GM23338 (cell line): ENCODE measurements around the gene AGPAT4.

ENCODE experiments used
- CREB1 ChIP-seq: fragments of 250-450 bp; sonication (Bioruptor Pico); IDR thresholded peaks from 2 replicates; pipeline ENCODE4 v1.5.0; 2020; ENCODE audit warnings: low read depth, mild to moderate bottlenecking, moderate library complexity
- CTCF ChIP-seq, 2 experiments: fragments of 200-600 bp in 1 of 2; sonication (generic) in 1 of 2; conservative IDR thresholded peaks; 2 replicates each; pipeline versions ENCODE4 v1.5.1 to v1.6.1; 2016 to 2017; ENCODE audit warnings: antibody characterized with exemption in 2 of 2, low read depth in 2 of 2, mild to moderate bottlenecking in 2 of 2, moderate library complexity in 1 of 2
- ETS1 ChIP-seq: IDR thresholded peaks from 2 replicates; pipeline ENCODE4 v1.6.1; 2016; ENCODE audit warnings: antibody characterized with exemption
- EZH2 ChIP-seq: fragments of 200-600 bp; sonication (generic); IDR thresholded peaks from one replicate; pipeline ENCODE4 v1.8.0; 2017; ENCODE audit warnings: antibody characterized with exemption, mild to moderate bottlenecking, low read depth; ENCODE audit not compliant: unreplicated experiment
- EZH2phosphoT487 ChIP-seq: fragments of 200-600 bp; sonication (generic); IDR thresholded peaks from one replicate; pipeline ENCODE4 v1.8.1; 2018; ENCODE audit warnings: antibody characterized with exemption; ENCODE audit not compliant: unreplicated experiment
- JUNB ChIP-seq: IDR thresholded peaks from one replicate; pipeline ENCODE4 v1.6.1; 2016; ENCODE audit warnings: antibody characterized with exemption; ENCODE audit not compliant: unreplicated experiment
- NANOG ChIP-seq: IDR thresholded peaks from 2 replicates; pipeline ENCODE4 v1.6.1; 2016; ENCODE audit warnings: antibody characterized with exemption, borderline replicate concordance
- POLR2AphosphoS5 ChIP-seq: IDR thresholded peaks from 2 replicates; pipeline ENCODE4 v1.6.1; 2016; ENCODE audit warnings: antibody characterized with exemption, low read depth
- REST ChIP-seq: IDR thresholded peaks from one replicate; pipeline ENCODE4 v1.6.1; 2018; ENCODE audit warnings: antibody characterized with exemption; ENCODE audit not compliant: unreplicated experiment

GRCh38 chr6:161188547-161189465 is 85.1 kb downstream of the AGPAT4 start:
- TF ChIP-seq CTCF (conservative IDR thresholded peaks at IDR 0.05; ENCODE audit: low read depth in 2 of 2), result no peak
- TF ChIP-seq POLR2AphosphoS5, result no peak
- TF ChIP-seq REST, result no peak
- TF ChIP-seq EZH2phosphoT487, result no peak
- no peak for TF ChIP-seq EZH2
- TF ChIP-seq CREB1 (CRISPR knock-in tag), result no peak
- no peak for TF ChIP-seq JUNB
- TF ChIP-seq ETS1, result no peak
- TF ChIP-seq NANOG, result no peak
